Loucy (cell line): ENCODE measurements around the gene STK25.

ENCODE experiments used
- EZH2phosphoT487 ChIP-seq: fragments of 200-600 bp; IDR thresholded peaks from 2 replicates; pipeline ENCODE4 v1.6.1; 2018; ENCODE audit warnings: antibody characterized with exemption, mild to moderate bottlenecking, moderate library complexity, borderline replicate concordance
- TF ChIP-seq, protein P1 (sequence below): fragments of 200-600 bp; sonication (generic); conservative IDR thresholded peaks from 2 replicates; pipeline ENCODE4 v1.5.1; 2014; ENCODE audit warnings: mild to moderate bottlenecking, antibody characterized with exemption, low read length

DNA sequence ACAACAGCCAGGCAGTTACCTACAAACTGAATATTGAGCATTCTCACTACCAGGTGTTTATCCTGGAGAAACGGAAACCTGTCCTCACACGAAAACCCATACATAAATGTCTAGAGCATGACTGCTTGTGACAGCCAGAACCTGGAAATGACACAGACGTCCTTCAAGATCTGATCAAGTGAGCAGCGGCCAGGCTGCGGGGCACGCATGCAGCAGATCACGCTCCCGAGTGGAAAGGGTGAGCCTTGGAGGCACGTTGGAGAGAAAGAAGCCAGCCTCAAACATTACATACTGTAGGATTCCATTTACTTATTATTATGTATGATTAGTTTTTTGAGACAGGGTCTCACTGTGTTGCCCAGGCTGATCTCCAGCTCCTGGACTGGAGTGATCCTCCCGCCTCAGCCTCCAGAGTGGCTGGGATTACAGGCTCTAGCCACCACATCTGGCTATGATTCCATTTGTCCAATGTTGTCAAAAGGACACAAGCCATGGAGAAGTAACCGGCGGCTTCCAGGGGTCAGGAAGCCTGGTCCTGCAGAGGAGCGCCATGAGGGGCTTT is 22.9 kb upstream of the STK25 start:
- TF ChIP-seq, protein P1, sequence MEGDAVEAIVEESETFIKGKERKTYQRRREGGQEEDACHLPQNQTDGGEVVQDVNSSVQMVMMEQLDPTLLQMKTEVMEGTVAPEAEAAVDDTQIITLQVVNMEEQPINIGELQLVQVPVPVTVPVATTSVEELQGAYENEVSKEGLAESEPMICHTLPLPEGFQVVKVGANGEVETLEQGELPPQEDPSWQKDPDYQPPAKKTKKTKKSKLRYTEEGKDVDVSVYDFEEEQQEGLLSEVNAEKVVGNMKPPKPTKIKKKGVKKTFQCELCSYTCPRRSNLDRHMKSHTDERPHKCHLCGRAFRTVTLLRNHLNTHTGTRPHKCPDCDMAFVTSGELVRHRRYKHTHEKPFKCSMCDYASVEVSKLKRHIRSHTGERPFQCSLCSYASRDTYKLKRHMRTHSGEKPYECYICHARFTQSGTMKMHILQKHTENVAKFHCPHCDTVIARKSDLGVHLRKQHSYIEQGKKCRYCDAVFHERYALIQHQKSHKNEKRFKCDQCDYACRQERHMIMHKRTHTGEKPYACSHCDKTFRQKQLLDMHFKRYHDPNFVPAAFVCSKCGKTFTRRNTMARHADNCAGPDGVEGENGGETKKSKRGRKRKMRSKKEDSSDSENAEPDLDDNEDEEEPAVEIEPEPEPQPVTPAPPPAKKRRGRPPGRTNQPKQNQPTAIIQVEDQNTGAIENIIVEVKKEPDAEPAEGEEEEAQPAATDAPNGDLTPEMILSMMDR, result no peak
- TF ChIP-seq EZH2phosphoT487, result no peak
